Measurements from ENCODE around the gene TBX15. TPM values are rescaled to one million over a fixed set of nuclear protein-coding genes. Genes with fewer than 3 reads are reported as not detected.
A peak's percentile ranks its signal among the peaks of the same experiment; 100 is the strongest.

The TBX15 gene
- total and polyA plus RNA-seq, 2 experiments from 2014 or later = not detected

DNA sequence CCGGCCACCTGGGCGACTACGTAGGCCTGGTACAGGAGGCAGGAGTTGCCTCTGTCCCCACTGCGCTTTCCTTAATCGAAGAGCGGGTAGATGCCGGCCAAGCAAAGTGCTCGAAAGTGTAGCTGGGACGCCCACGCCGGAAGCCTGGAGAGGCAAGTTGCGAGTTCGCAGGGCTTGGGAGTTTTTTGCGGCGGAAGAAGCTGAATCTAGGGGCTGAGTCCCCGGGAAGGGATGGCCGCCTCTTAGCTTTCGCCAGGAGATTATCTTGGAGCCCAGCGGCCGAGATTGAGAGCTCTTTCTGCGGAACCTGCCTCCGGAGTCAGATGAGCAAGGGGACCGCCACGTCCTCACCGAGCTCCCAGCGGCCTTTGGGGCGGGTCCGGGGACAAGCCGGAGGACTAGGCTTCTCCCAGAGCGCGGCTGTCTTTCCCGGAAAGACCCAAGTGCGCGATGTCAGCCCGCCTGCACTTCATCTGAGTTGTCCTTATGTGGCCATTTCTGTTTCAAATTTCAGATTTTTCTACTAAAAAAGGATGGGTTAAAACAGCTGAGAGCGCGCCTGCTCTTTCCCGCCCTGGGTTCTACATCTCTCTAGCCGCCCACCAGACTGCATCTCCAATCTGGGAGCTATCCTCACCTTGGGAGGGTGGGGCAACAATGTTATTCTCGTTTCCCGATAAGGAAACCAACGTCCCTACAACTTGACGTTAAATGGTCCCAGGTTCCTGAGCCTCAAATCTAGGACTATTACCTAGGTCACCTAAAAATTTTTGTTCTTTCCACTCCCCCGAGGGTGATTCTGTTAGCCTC lies 12.4 kb upstream of the TBX15 start:
- H3K4me3 ChIP-seq = peak overlapping the region; percentile 11
- no peaks in the 10 kb centered on the region for H3K36me3 ChIP-seq
- TF ChIP-seq, protein P1, sequence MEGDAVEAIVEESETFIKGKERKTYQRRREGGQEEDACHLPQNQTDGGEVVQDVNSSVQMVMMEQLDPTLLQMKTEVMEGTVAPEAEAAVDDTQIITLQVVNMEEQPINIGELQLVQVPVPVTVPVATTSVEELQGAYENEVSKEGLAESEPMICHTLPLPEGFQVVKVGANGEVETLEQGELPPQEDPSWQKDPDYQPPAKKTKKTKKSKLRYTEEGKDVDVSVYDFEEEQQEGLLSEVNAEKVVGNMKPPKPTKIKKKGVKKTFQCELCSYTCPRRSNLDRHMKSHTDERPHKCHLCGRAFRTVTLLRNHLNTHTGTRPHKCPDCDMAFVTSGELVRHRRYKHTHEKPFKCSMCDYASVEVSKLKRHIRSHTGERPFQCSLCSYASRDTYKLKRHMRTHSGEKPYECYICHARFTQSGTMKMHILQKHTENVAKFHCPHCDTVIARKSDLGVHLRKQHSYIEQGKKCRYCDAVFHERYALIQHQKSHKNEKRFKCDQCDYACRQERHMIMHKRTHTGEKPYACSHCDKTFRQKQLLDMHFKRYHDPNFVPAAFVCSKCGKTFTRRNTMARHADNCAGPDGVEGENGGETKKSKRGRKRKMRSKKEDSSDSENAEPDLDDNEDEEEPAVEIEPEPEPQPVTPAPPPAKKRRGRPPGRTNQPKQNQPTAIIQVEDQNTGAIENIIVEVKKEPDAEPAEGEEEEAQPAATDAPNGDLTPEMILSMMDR (IDR thresholded peaks at IDR 0.05; ENCODE audit: low read depth, low read length) = no peak
- H3K27me3 ChIP-seq = peaks cover 100% of the 10 kb centered on the region
- H3K27ac ChIP-seq = no peak overlapping the region
- no peaks in the 10 kb centered on the region for H3K4me1 ChIP-seq (ENCODE audit: low read depth)
- no peak for DNase-seq (ENCODE audit: low read depth in 1 of 2, low spot score in 1 of 2)
- H3K9me3 ChIP-seq (ENCODE audit: low read depth) = no peaks in the 10 kb centered on the region

GRCh38 chr1:118999348-119000071 lies 11.4 kb upstream of the TBX15 start:
- DNase-seq (ENCODE audit: low read depth in 1 of 2, low spot score in 1 of 2) = no peak
- Histone ChIP-seq H3K4me3 (no peak overlapping the region), H3K27me3 (peaks cover 100% of the 10 kb centered on the region), H3K27ac (no peak overlapping the region), H3K9me3 (ENCODE audit: low read depth) (no peaks in the 10 kb centered on the region), H3K36me3 (no peaks in the 10 kb centered on the region), H3K4me1 (ENCODE audit: low read depth) (no peaks in the 10 kb centered on the region)
- TF ChIP-seq, protein P1 (IDR thresholded peaks at IDR 0.05; ENCODE audit: low read depth, low read length) = no peak

DNA sequence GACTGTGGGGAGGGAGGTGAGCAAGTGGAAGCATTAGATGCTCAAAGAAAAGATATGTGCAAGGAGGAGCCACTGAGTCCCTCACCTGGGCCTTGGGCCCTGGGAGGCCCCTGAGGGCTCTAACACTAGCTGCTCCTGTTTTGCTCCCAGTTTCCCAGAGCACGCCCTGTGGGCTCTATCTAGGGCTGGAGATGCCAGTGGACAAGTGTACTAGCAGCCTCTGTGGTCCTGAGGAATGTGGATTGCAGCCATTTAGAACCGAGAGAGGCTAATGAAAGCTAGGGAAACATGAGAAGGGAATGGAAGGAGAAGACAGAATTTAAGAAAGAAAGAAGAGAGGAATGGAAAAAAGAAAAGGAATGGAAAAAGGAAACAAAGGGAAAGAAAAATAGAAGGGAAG lies 10.0 kb upstream of the TBX15 start:
- DNase-seq (ENCODE audit: low read depth in 1 of 2, low spot score in 1 of 2) = no peak
- peaks cover 100% of the 10 kb centered on the region for H3K27me3 ChIP-seq
- H3K4me3 ChIP-seq = no peak overlapping the region
- H3K36me3 ChIP-seq = no peaks in the 10 kb centered on the region
- H3K4me1 ChIP-seq (ENCODE audit: low read depth) = no peaks in the 10 kb centered on the region
- no peak overlapping the region for H3K27ac ChIP-seq
- TF ChIP-seq, protein P1 (IDR thresholded peaks at IDR 0.05; ENCODE audit: low read depth, low read length) = no peak
- H3K9me3 ChIP-seq (ENCODE audit: low read depth) = no peaks in the 10 kb centered on the region

DNA sequence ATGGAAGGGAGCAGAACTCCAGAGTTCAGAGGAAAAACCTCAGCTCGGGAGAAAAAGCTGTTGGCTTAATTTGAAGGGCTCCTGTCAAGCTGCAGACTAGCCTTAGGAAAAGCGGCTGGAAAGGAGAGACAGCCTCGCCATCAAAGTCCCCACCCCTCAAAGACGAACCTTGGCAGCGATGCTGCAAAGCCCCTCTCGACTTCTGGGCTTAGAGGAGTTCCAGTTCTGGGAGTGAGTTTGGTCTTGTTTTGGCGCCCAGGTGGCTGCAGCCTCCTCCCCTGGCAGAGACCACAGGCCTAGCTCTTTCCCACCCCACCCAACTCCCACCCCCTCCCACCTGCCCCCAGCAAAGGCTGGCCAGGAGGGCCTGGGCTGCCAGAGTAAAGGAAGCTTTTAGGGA lies 9.1 kb upstream of the TBX15 start:
- TF ChIP-seq, protein P1 (IDR thresholded peaks at IDR 0.05; ENCODE audit: low read depth, low read length) = no peak
- no peak overlapping the region for H3K27ac ChIP-seq
- H3K36me3 ChIP-seq = no peaks in the 10 kb centered on the region
- H3K27me3 ChIP-seq = peaks cover 100% of the 10 kb centered on the region
- H3K4me3 ChIP-seq = no peak overlapping the region
- DNase-seq (ENCODE audit: low read depth in 1 of 2, low spot score in 1 of 2) = no peak
- H3K9me3 ChIP-seq (ENCODE audit: low read depth) = no peaks in the 10 kb centered on the region
- H3K4me1 ChIP-seq (ENCODE audit: low read depth) = no peaks in the 10 kb centered on the region

GRCh38 chr1:118995312-118996016 lies 7.3 kb upstream of the TBX15 start:
- no peaks in the 10 kb centered on the region for H3K4me1 ChIP-seq (ENCODE audit: low read depth)
- H3K4me3 ChIP-seq = no peak overlapping the region
- H3K27me3 ChIP-seq = peaks cover 100% of the 10 kb centered on the region
- TF ChIP-seq, protein P1 (IDR thresholded peaks at IDR 0.05; ENCODE audit: low read depth, low read length) = no peak
- DNase-seq (ENCODE audit: low read depth in 1 of 2, low spot score in 1 of 2) = no peak
- no peaks in the 10 kb centered on the region for H3K9me3 ChIP-seq (ENCODE audit: low read depth)
- no peaks in the 10 kb centered on the region for H3K36me3 ChIP-seq
- H3K27ac ChIP-seq = no peak overlapping the region
